Naive B cell (primary cell): ENCODE results near the gene PLTP. TPM values are rescaled to one million over a fixed set of nuclear protein-coding genes. Genes with fewer than 3 reads are reported as not detected.
"Not testable (repeated sequence)": the region's sequence is repeated elsewhere in the genome, so short reads cannot be mapped to it uniquely, and the experiment has no call there.

Source experiments
- ATAC-seq, 2 donors: fragments of 150-1000 bp; cut with Tn5 transposase; 2 replicates each; pipeline ENCODE4 v1.10.0; 2021; ENCODE audit warnings: low read depth in 2 of 2, mild to moderate bottlenecking in 2 of 2, moderate library complexity in 2 of 2
- DNase-seq: peaks from one replicate; pipeline ENCODE4 v3.0.0; 2022
- H3K27ac Mint-ChIP-seq, 6 donors: one replicate each; pipeline ENCODE4 v1.8.0; 2020 to 2022; ENCODE audit warnings: mild to moderate bottlenecking in 6 of 6, mixed read lengths in 6 of 6, moderate library complexity in 5 of 6, inconsistent platforms in 2 of 6
- H3K27me3 Mint-ChIP-seq, 3 donors: one replicate each; pipeline ENCODE4 v1.8.0; 2021 to 2022; ENCODE audit warnings: mixed read lengths in 3 of 3, mild to moderate bottlenecking in 1 of 3
- H3K36me3 Mint-ChIP-seq, 2 donors: one replicate each; pipeline ENCODE4 v1.8.0; 2020 to 2022; ENCODE audit warnings: mixed read lengths in 2 of 2, inconsistent platforms in 1 of 2, mild to moderate bottlenecking in 1 of 2
- H3K4me1 Mint-ChIP-seq, 3 donors: one replicate each; pipeline ENCODE4 v1.8.0; 2020 to 2022; ENCODE audit warnings: mixed read lengths in 3 of 3, inconsistent platforms in 1 of 3, mild to moderate bottlenecking in 1 of 3, moderate library complexity in 1 of 3
- H3K4me3 Mint-ChIP-seq, 8 donors: one replicate each; pipeline ENCODE4 v1.8.0; 2020 to 2022; ENCODE audit warnings: mild to moderate bottlenecking in 8 of 8, mixed read lengths in 8 of 8, moderate library complexity in 8 of 8, inconsistent platforms in 2 of 8
- H3K9me3 Mint-ChIP-seq, 7 donors: one replicate each; pipeline ENCODE4 v1.8.0; 2020 to 2022; ENCODE audit warnings: mixed read lengths in 7 of 7, mild to moderate bottlenecking in 5 of 7, inconsistent platforms in 2 of 7, moderate library complexity in 1 of 7
- polyA plus RNA-seq, 6 donors: library from polyadenylated mRNA; unstranded; fragments of 300-500 nt; fragmentation: Illumina TruSeq; gene quantifications; one replicate each; pipeline ENCODE4 v1.2.3, GENCODE V29; 2021; ENCODE audit warnings: low read depth in 6 of 6

PLTP gene
- polyA plus RNA-seq, 6 donors from 2014 or later = 0.66 to 10.2 (median 5.1) TPM

DNA sequence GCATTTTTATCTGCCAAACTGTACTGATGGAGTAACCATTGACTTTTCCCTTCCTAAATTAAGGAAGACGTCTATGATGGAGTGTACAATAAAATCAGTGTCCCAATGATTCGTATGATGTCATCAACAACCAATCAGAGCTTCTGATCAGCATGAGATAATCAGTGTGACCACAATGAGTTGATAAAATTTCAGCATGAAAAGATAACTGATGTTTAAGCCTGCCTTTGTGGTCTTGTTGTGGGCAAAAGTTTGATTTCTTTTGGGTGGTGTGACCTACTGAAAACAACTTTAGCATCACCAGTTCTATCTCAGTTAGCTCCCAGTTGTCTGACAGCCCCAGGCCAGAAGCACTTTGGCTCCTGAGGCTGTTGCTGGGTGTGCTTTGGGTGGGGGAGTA is 25.8 kb upstream of the PLTP start:
- DNase-seq (no peak), ATAC-seq (no peak)
- Mint-ChIP-seq H3K27me3 (no peaks in the 10 kb centered on the region), H3K4me1 (peaks cover 10 to 34% (median 34%) of the 10 kb centered on the region in 3 donors), H3K27ac (peak overlapping the region in 3 of 6 donors; percentile 33 to 87 (median 80)), H3K9me3 (no peaks in the 10 kb centered on the region), H3K36me3 (peaks cover 20 to 24% of the 10 kb centered on the region in 2 donors), H3K4me3 (peak overlapping the region in 5 of 8 donors; percentile 17 to 90 (median 70))

DNA sequence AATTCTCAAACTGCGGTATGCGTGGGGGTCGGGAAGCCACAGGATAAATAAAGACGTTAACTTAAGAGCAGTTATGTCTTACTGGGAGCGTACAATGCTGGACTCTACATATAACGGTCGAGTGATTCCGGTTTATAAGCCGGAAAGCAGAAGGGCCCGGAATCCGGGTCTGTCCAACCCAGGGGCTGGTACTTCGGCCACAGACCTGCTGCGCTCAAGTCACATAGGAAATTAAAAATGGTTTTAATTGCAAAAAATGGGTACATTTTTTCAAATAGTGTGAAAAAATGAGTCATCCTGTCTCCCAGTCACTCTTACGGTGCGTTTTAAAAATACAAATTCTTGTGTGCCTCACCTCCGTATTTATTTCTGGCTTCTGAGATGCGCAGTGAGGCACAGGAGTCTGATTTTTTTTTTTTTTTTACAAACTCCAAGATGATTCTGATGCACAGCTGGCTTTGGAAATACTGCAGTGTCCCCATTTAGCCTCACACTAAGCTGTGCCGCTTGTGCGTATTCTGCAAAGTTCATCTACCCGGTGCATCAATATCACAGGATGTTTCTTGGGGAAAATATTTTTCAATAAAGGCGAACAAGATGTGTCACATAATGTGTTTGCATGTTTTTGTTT is 23.6 kb upstream of the PLTP start:
- peak overlapping the region; percentile 94 to 99 (median 97) for H3K4me3 Mint-ChIP-seq
- DNase-seq = no peak
- H3K4me1 Mint-ChIP-seq = peaks cover 10 to 34% (median 34%) of the 10 kb centered on the region in 3 donors
- H3K36me3 Mint-ChIP-seq = peaks cover 20 to 24% of the 10 kb centered on the region in 2 donors
- peak overlapping the region; percentile 90 to 99 (median 96) for H3K27ac Mint-ChIP-seq
- ATAC-seq = no peak
- no peaks in the 10 kb centered on the region for H3K9me3 Mint-ChIP-seq
- H3K27me3 Mint-ChIP-seq = no peaks in the 10 kb centered on the region

DNA sequence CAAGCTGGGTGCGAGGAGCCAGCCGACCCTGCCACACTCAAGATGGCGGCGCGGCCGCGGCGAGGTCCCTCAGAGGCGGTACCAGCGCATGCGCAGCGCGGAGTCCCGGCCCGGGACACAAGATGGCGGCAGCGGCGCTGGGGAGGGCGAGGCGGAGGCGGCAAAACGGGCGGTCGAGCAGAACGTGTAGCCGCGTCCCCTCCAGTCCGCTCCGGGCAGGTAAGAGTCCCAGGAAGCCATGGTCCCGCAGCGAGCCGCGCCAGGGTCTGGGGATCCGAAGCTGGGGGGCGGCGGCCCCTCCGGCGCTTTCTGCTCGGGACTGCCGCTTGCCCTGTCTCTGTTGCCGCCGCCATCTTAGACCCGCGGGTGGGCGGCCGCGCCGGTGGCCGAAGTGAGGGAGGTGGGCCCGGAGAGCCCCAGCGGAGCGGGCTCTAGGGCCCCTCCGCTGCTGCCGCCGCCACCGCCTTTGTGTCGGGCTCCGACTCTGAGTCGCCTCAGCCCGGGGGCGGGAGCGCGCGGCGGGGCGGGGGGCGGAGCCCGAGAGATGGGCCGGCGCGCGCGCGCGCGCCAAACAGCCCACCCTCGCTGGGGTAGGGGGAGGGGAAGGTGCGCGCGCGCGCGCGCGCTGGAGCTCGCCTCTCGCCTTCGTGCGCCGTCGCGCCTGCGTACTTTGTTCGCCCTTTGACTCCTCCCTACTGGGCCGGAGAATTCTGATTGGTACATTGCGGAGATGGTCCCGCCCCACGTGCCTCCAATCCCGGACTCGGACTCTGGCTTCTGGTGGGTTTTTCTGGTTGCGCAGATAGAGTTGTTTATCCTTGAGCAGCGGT is 22.8 kb upstream of the PLTP start, which contains the start of gene PCIF1:
Gene PCIF1, plus strand, starts transcription at position 98 of the 830 bp plus-strand sequence. CDS start 4,317 bp downstream, outside the sequence.
- peak within 1 kb of the TSS; percentile 95 to 99 (median 99) for H3K4me3 Mint-ChIP-seq
- peak; percentile 78 to 82 for ATAC-seq
- no peaks in the 10 kb centered on the region for H3K27me3 Mint-ChIP-seq
- peak; percentile 99 for DNase-seq
- H3K36me3 Mint-ChIP-seq = peaks cover 19 to 23% of the 10 kb centered on the region in 2 donors
- peaks cover 10 to 34% (median 34%) of the 10 kb centered on the region in 3 donors for H3K4me1 Mint-ChIP-seq
- peak within 1 kb of the TSS; percentile 94 to 99 (median 97) for H3K27ac Mint-ChIP-seq
- no peaks in the 10 kb centered on the region for H3K9me3 Mint-ChIP-seq

DNA sequence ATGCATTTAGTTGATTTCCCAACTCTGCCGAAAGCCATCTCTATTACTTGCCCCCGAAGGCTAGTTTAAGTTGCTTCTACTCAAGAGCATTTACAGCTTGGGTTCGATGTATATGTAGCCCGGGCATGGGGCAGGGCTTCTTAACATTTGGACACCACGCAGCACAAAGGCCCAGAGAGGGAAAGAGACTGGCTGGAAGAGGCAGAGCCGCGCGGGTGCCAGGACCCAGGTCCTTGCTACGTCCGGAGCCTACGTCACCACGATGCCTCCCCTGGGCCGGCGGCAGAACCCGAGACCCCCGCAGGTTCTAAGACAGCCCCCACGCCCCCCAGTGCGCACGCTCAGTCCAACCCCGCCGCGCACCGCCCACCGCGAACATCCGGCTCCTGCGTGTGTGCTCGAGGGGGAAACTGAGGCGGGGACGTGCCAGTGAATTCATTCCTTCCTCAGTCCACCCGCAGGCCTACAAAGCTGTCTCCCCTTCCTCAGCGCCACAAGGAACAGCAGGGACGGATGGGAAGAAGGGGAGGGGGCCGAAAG is 22.2 kb upstream of the PLTP start:
- no peaks in the 10 kb centered on the region for H3K27me3 Mint-ChIP-seq
- DNase-seq = no peak
- peaks cover 13 to 16% of the 10 kb centered on the region in 2 donors for H3K36me3 Mint-ChIP-seq
- H3K9me3 Mint-ChIP-seq = no peaks in the 10 kb centered on the region
- peak in 1 of 2 donors; percentile 3 for ATAC-seq
- peaks cover 10 to 30% (median 28%) of the 10 kb centered on the region in 3 donors for H3K4me1 Mint-ChIP-seq
- peak overlapping the region; percentile 95 to 99 (median 98) for H3K4me3 Mint-ChIP-seq
- peak overlapping the region; percentile 94 to 98 (median 96) for H3K27ac Mint-ChIP-seq

DNA sequence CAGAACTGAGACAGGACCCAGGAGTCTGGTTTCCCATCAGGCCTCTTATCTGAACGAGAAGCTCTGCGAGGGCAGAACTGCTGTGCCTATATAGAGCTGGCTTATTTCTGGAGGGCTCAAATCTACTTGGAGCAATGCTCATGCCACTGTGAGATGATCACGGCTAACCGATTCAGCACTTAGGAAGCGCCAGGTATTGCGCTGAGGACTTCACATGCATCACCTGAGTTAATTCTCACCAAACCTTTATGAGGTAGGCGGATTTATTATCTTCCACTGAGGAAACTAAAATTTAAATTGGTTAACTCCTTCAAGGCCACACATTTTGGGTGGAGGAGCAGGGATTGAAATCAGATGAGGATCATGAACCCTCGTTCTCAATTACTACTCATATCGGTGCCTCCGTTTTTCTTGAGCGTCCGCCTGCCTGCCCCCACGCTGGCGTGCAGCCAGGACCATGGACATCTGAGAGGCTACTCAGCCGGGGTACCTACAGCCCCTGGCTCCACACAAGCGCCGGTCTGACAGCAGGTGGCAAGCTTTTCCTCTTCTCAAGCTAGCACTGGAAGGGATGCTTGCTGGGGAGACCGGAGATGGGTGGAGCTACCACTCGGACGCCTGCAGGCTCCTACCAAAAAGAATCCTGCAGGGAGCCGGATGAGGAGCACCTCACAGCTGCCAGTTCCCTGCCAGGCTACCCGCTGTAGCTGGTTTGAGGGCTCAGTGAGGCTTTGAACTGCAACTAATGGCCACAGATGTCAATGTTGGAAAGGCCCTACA is 21.5 kb upstream of the PLTP start:
- DNase-seq = peak; percentile 32
- peak overlapping the region; percentile 95 to 99 (median 98) for H3K4me3 Mint-ChIP-seq
- peaks cover 11 to 12% of the 10 kb centered on the region in 2 donors for H3K36me3 Mint-ChIP-seq
- H3K27ac Mint-ChIP-seq = peak overlapping the region; percentile 94 to 98 (median 96)
- no peaks in the 10 kb centered on the region for H3K27me3 Mint-ChIP-seq
- no peak for ATAC-seq
- H3K9me3 Mint-ChIP-seq = no peaks in the 10 kb centered on the region
- H3K4me1 Mint-ChIP-seq = peaks cover 8 to 26% (median 25%) of the 10 kb centered on the region in 3 donors

DNA sequence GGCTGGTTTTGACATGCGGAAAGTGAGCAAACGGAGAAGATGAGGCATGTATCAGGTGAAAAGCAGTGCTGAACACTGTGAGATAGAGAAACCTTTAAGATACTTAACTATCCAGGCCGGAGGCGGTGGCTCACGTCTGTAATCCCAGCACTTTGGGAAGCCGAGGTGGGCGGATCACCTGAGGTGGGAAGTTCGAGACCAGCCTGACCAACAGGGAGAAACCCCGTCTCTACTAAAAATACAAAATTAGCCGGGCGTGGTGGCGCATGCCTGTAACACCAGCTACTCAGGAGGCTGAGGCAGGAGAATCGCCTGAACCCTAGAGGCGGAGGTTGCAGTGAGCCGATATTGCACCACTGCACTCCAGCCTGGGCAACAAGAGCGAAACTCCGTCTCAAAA is 19.7 kb upstream of the PLTP start:
- H3K4me3 Mint-ChIP-seq = peak overlapping the region in 5 of 8 donors; percentile 15 to 95 (median 41)
- H3K27ac Mint-ChIP-seq = peak overlapping the region in 1 of 6 donors; percentile 16
- peaks cover 4 to 25% (median 17%) of the 10 kb centered on the region in 3 donors for H3K4me1 Mint-ChIP-seq
- not testable (repeated sequence) for H3K27me3 Mint-ChIP-seq, H3K9me3 Mint-ChIP-seq, H3K36me3 Mint-ChIP-seq, ATAC-seq, DNase-seq

DNA sequence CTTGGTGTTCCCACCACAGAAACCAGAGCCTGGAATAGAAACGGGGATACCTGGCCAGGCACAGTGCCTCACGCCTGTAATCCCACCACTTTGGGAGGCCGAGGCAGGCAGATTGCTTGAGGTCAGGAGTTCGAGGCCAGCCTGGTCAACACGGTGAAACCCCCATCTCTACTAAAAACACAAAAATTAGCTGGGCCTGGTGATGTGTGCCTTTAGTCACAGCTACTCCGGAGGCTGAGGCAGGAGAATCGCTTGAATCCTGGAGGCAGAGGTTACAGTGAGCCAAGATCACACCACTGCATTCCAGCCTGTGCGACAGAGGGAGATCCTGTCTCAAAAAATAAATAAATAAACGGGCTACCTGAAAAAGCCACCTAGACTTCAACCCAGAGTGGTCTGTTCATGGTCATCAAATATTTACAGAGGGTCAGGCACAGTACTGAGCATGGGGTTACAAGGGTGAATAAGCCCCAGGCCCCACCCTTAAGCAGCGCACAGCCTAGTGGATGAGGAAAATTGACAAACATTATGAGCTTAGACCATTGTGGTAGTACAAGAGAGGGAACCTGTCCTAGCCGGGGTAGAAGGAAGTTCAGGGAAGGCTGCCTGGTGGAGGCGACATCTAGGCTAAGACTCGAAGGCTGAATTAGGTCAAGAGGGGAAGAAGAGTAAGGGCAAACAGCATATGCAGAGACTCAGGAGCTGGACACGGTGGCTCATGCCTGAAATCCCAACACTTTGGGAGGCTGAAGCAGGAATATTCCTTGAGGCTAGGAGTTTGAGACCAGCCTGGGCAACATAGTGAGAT is 15.3 kb upstream of the PLTP start:
- Mint-ChIP-seq H3K4me3 (no peak overlapping the region), H3K27ac (peak overlapping the region in 1 of 6 donors; percentile 47)
- no peak for ATAC-seq

DNA sequence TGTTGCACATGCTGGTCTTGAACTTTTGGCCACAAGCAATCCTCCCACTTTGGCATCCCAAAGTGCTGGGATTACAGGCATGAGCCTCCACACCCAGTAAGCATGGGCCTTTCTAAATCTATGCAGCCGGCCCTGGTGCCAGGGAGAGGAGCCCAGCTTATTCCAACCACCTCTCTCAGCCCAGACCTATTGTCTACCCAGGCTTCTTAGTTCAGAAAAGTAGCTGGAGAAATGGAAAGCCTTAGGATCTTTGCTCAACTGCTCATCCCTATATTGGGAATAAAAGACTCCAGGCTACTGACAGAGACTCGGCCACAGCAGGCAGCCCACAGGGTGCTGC is 14.7 kb upstream of the PLTP start:
- H3K27me3 Mint-ChIP-seq = peaks cover 0 to 10% (median 4%) of the 10 kb centered on the region in 3 donors
- H3K9me3 Mint-ChIP-seq = no peaks in the 10 kb centered on the region
- peaks cover 0 to 15% (median 5%) of the 10 kb centered on the region in 3 donors for H3K4me1 Mint-ChIP-seq
- H3K4me3 Mint-ChIP-seq = no peak overlapping the region
- H3K27ac Mint-ChIP-seq = no peak overlapping the region
- DNase-seq = no peak
- no peaks in the 10 kb centered on the region for H3K36me3 Mint-ChIP-seq
- no peak for ATAC-seq

More for the DNA sequence above, 15.3 kb upstream of the PLTP start:
- DNase-seq = no peak
- Mint-ChIP-seq H3K36me3 (no peaks in the 10 kb centered on the region), H3K27me3 (peaks cover 0 to 4% (median 0%) of the 10 kb centered on the region in 3 donors), H3K4me1 (peaks cover 0 to 12% (median 4%) of the 10 kb centered on the region in 3 donors), H3K9me3 (no peaks in the 10 kb centered on the region)

DNA sequence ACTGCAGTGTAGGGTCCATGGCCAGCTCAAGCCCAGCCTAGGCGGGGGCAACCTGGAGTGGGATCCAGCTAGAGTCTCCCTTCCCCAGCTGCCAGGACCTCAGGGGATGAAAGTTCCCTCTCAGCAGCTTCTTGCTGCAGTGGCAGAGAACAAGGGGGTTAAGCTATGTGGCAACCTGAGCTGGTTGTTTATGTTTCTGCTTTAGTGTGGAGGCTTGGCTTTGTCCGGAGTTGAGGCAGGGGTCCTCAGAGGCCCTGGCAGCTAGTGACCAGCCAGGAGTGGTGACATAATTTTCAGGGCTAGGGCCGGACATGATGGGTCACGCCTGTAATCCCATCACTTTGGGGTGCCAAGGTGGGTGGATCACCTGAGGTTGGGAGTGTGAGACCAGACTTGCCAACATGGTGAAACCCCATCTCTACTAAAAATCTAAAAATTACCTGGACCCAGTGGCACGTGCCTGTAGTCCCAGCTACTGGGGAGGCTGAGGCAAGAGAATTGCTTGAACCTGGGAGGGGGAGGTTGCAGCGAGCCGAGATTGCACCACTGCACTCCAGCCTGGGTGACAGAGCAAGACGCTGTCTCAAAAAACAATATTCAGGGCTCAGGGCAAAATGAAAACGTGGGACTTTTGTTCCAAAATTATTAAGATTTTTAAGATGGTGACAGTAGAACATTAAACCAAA is 14.0 kb upstream of the PLTP start:
- Mint-ChIP-seq H3K4me3 (no peak overlapping the region), H3K4me1 (peaks cover 0 to 18% (median 7%) of the 10 kb centered on the region in 3 donors), H3K27ac (no peak overlapping the region), H3K36me3 (no peaks in the 10 kb centered on the region), H3K9me3 (no peaks in the 10 kb centered on the region), H3K27me3 (peaks cover 0 to 17% (median 11%) of the 10 kb centered on the region in 3 donors)
- DNase-seq (no peak), ATAC-seq (no peak)

DNA sequence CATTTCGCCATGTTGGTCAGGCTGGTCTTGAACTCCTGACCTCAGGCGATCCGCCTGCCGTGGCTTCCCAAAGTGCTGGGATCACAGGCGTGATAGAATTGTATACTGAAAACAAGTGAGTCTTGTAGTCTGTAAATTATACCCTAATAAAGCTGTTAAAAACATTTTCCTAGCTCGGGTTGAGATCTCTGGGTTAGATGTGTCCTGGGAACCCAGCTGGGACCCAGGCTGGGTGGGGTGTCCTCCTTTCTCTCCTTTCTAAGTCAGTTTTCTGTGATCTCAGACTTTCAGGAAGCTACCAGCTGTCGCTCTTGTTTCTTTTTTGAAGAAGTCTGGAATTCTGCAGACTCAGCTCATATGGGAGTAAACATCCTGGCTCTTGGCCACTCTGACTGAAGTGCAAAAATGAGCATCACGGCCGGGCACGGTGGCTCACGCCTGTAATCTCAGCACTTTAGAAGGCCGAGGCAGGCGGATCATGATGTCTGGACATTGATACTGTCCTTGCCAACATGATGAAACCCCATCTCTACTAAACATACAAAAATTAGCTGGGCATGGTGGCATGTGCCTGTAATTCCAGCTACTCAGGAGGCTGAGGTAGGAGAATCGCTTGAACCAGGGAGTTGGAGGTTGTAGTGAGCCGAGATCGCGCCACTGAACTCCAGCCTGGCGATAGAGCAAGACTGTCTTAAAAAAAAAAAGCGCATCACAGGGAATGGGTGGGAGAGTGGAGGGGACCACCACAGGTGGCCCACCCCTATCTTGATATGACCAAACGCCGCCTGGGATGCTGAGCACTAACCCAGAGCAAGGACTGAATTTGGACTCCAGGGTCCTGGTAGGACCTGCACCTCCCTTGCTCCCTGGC is 12.7 kb upstream of the PLTP start:
- Mint-ChIP-seq H3K27me3 (peaks cover 4 to 29% (median 25%) of the 10 kb centered on the region in 3 donors), H3K36me3 (no peaks in the 10 kb centered on the region), H3K9me3 (no peaks in the 10 kb centered on the region), H3K4me3 (no peak overlapping the region), H3K27ac (peak overlapping the region in 1 of 6 donors; percentile 47), H3K4me1 (peaks cover 0 to 18% (median 7%) of the 10 kb centered on the region in 3 donors)
- no peak for DNase-seq
- ATAC-seq = no peak
